EH (cell line): ENCODE data around the gene DMRT3.
"Not testable (repeated sequence)": the region's sequence is repeated elsewhere in the genome, so short reads cannot be mapped to it uniquely, and the experiment has no call there.

ENCODE experiments used
- DNase-seq: peaks from one replicate; pipeline ENCODE4 v3.0.0-alpha.2; 2015; ENCODE audit warnings: low read depth

DMRT3 gene

DNA sequence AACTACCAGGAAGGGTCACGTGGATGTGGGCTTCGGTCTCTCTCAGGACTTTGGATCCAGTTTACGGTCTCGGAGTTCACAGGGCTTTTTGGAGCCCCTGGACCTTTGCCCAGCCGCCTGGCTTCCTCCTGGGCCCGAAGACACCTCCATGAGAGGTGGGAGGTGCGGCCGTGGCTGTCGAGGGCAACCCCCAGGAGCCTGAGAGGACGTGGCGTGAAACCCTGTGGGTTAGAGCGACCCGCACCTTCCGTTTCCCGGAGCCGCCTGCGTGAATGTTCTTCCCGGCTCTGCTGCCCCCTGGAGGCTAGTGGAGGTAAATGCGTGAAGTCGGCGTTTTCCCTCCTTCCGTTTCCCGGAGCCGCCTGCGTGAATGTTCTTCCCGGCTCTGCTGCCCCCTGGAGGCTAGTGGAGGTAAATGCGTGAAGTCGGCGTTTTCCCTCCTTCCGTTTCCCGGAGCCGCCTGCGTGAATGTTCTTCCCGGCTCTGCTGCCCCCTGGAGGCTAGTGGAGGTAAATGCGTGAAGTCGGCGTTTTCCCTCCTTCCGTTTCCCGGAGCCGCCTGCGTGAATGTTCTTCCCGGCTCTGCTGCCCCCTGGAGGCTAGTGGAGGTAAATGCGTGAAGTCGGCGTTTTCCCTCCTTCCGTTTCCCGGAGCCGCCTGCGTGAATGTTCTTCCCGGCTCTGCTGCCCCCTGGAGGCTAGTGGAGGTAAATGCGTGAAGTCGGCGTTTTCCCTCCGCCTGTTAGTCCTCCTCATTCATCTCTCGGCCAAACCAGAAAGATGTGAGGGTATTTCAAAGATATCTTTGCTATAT is 22.1 kb downstream of the DMRT3 start:
- not testable (repeated sequence) for DNase-seq

DNA sequence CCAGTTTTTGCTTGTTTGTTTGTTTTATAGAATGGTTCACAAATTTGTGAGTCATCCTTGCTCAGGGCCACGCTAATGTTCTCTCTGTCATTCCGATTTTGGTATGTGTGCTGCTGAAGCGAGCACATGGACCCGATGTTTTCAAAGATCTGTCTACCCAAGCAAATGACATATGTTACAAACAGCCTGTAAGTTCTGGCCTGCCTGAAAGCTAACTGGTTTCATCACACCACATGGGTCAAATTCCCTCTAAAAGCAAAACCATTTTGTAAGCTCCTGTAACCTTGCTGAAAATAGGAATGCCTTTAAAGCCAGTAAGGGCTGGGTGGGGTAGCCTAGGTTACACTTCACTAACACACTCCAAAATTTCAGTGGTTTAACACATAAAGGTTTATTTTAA is 25.4 kb downstream of the DMRT3 start:
- peak; percentile 5 for DNase-seq

GRCh38 chr9:1002678-1003077 is 26.2 kb downstream of the DMRT3 start:
- DNase-seq = no peak

DNA sequence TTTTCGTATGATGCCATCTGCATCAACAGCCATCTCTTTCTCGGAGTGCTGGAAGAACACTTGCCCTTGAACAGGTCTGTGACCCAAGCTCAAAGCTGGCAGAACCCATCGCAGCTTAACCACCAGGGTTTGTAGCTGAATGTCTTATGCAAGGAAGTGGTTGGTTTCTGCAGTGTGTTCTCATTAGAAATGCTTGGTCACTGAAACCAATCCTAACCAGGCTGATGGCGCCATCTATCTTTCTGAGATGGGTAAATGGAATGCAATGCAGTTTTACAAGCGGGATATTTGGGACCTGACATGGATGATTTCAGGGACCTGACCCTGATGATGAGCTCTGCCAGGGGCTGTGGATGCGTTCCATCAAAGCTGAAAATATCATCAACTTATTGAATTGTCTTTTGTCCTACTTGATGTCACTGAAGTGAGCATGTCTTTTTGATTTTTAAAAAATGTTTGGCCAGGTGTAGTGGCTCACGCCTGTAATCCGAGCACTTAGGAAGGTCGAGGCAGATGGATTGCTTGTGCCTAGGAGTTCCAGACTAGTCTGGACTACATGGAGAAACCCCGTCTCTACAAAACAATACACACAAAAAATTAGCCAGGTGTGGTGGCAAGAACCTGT is 28.7 kb downstream of the DMRT3 start:
- peak; percentile 62 for DNase-seq

DNA sequence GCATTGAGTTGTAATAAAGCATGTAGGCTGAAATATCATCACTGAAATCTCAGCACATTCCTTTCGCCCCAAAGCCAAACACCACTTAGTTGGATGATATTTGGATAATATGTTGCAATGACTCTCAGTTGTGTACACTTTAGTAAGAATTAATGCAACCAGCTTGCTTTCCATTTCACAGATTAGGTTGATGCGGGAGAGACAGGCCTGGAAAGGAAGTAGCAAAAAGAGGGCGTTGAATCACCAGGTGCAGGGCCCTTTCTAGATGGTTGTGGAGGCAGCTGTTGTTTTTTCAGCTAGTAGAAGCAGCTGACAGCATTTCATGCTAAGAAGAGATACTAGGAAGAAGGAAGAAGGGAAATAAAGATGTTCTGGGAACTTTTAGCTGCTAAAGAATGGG is 30.9 kb downstream of the DMRT3 start:
- DNase-seq = no peak

- DNase-seq = peak; percentile 1
These were observed 31.8 kb downstream of the DMRT3 start for GRCh38 chr9:1008216-1008615.

GRCh38 chr9:1009101-1009707 is 32.7 kb downstream of the DMRT3 start:
- peak; percentile 74 for DNase-seq

DNA sequence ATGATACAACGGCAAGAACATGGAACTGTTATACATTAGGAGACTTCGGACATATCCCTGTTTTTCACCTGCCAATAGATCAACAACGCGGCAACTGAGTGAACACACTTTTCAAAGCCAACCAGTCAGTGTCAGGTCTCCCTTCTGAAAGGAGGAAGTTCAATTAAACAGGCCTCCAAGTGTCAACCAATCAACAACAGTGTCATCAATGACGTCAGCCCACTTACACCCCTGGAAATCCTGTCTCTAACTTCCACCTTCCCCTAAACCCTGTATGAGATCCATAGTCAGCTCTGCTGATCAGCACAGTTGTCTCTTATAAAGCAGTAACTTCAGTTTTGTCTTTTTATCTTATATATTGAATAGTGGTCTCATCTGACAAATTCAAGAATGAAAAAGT is 36.6 kb downstream of the DMRT3 start:
- DNase-seq = no peak

- no peak for DNase-seq
These were observed 37.8 kb downstream of the DMRT3 start for GRCh38 chr9:1014225-1014624.

DNA sequence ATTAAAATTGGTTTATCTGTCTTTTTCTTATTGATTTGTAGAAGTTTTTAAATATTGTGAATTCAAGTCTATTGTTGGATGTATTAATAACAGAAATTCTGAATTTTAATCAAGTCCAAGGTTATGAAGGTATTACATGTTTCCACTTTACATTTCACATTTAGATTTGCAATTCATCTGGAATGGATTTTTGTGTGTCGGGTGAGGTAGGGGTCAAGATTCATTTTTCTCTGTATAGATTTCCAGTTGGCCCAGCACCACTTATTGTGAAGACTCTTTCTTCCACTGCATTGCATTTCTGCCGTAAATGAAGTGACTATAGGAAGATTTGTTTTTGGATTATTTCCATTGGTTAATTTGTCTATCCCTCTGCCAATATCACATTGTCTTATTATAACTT is 38.2 kb downstream of the DMRT3 start:
- DNase-seq = no peak

DNA sequence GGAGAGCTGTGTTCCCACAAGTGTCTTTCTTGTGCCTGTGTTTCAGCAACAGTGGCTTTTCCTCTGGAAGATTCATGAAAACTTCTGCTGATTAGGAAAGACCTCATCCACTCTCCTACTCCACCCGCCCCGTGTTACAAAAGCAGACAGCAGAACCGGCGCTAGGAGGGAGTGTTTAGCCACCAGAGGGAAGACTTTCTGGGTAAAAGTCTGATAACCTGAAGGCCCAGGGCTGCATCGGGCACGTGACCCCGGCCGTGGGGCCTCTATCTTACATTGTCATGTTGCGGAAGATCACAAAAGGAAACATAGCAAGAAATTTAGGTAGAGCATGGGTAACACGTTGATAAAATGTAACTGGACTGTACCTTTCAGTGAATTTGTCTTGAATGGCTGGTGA is 41.7 kb downstream of the DMRT3 start:
- peak; percentile 4 for DNase-seq

DNA sequence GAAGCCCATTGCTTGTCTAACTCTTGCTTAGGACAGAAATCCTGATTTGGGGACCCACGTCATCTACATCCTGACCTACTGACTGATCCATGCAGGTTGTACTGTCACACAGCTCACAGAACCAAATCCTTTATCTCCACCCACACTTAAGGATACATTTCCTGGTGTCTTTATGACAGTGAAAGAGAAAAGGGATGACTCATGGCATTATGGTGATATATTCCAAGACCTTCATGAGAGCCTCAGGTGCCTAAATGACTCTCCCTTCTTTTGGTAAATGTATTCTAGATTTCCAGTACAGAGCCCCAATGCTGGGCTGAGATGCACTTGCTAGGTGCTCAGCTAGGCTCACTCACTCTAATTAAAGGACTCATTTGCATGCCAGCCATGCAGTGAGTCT is 47.7 kb downstream of the DMRT3 start:
- no peak for DNase-seq

DNA sequence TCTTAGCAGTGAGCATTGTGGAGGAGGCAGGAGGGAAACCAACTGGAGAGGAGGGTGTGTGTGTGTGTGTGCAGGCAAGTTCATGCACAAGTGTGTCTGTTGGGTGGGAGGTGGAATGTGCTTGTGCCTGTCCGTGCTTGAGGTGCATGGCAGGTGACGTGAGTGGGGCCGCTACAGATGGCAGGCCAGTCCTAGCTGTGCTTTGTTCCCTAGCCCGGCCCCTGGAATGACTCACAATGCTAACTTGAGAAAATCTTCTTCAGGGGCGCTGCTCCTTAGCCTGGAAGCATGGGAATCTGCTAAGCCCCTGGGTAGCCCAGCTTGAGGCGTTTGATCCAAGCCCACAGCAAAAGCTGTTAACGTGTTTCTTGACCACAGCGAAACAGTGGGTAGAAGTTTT is 48.7 kb downstream of the DMRT3 start:
- no peak for DNase-seq

DNA sequence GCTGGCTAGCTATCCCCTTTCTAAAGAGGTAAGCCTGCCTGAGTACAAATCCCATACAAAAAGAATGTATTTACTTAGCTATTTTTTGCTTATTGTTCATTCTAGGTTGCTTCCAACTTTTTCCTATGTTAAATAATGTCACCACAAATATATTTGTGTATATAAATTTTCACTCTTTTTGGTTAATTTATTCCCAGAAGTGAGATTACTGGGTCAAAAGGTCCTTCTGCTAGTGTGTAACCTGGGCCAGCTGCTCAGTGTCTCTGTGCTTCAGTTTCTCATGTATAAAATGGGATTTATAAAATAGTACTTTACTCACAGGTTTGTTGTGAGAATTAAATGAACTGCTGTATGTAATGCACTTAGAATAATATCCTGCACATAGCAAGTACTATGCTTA is 49.8 kb downstream of the DMRT3 start:
- no peak for DNase-seq

DNA sequence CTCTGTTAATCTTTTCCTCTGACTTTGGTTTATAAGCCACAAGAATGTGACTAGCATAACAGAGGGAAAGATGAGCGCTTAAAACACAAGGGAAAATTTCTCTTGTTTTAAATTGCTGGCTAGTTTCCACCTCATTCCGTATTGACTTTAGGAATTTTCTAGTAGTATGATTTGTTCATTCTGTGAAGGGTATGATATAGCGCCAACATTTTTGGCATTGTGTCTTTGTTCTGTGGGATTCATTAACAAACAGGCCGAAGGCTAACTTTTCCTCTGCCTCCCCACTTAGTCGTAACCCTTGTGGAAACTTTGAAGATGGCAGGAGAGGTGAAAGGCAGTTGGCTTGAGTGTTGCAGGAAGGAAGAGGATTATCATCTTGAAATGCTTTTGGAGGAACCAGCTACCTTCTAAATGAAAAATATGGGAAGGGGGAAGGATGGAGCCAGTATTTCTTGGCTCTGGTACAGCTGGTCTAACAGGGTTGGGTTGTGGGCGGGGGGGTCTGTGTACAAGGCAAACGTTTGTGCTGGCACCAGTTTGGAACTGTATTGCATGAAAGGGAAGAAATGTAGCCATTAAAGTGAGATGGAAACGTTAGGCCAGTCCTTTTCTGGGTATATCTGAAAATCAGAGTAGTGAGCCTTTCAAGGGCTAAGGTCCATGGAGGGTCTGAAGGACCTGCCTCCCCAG is 52.2 kb downstream of the DMRT3 start:
- no peak for DNase-seq

- no peak for DNase-seq
These were observed 55.6 kb downstream of the DMRT3 start for GRCh38 chr9:1031951-1032601.

GRCh38 chr9:1034271-1034670 is 57.8 kb downstream of the DMRT3 start:
- no peak for DNase-seq

- DNase-seq = no peak
These were observed 63.1 kb downstream of the DMRT3 start for GRCh38 chr9:1039589-1039988.
